Neural cell (in vitro differentiated cells): ENCODE data around the gene NELL1. TPM values are rescaled to one million over a fixed set of nuclear protein-coding genes. Genes with fewer than 3 reads are reported as not detected.

Experiments used
- H2AFZ ChIP-seq: fragments of 200-600, 300-800 bp; sonication (generic), shearing (Covaris generic); 2 replicates; pipeline ENCODE4 v1.6.0; 2014; ENCODE audit warnings: low read depth, mild to moderate bottlenecking, antibody characterized with exemption, low read length, moderate library complexity
- H3F3A ChIP-seq: fragments of 200-600 bp; shearing (Covaris generic); 2 replicates; pipeline ENCODE4 v1.6.1; 2016; ENCODE audit warnings: mild to moderate bottlenecking, moderate library complexity, mixed read lengths, antibody characterized with exemption, low read length; ENCODE audit not compliant: insufficient read depth, poor library complexity, severe bottlenecking
- H3K27ac ChIP-seq: fragments of 200-600, 300-800 bp; sonication (generic), shearing (Covaris generic); 2 replicates; pipeline ENCODE4 v1.5.1; 2014; ENCODE audit warnings: mild to moderate bottlenecking, low read length, moderate library complexity
- H3K27me3 ChIP-seq: fragments of 300-800, 200-600 bp; sonication (generic), shearing (Covaris generic); 2 replicates; pipeline ENCODE4 v1.6.0; 2014; ENCODE audit warnings: mild to moderate bottlenecking, low read depth, low read length, moderate library complexity; ENCODE audit not compliant: insufficient read depth
- H3K36me3 ChIP-seq: fragments of 300-800, 200-600 bp; sonication (generic), shearing (Covaris generic); 2 replicates; pipeline ENCODE4 v1.5.1; 2014; ENCODE audit warnings: mild to moderate bottlenecking, antibody characterized with exemption, low read length, moderate library complexity; ENCODE audit not compliant: insufficient read depth
- H3K4me2 ChIP-seq: fragments of 300-800, 200-600 bp; sonication (generic), shearing (Covaris generic); 2 replicates; pipeline ENCODE4 v1.6.0; 2014; ENCODE audit warnings: mild to moderate bottlenecking, low read length
- H3K4me3 ChIP-seq: fragments of 300-800, 200-600 bp; sonication (generic), shearing (Covaris generic); 2 replicates; pipeline ENCODE4 v1.5.1; 2014; ENCODE audit warnings: mild to moderate bottlenecking, low read length, moderate library complexity
- H3K79me2 ChIP-seq: fragments of 200-600 bp; shearing (Covaris generic); replicated peaks from 2 replicates; pipeline ENCODE4 v1.6.0; 2014; ENCODE audit warnings: mild to moderate bottlenecking, low read length, moderate library complexity; ENCODE audit not compliant: insufficient read depth
- H3K9ac ChIP-seq: fragments of 300-800, 200-600 bp; sonication (generic), shearing (Covaris generic); 2 replicates; pipeline ENCODE4 v1.6.1; 2016; ENCODE audit warnings: mild to moderate bottlenecking, low read length, mixed read lengths
- H3K9me2 ChIP-seq: fragments of 200-600 bp; shearing (Covaris generic); 2 replicates; pipeline ENCODE4 v1.6.1; 2016; ENCODE audit warnings: mild to moderate bottlenecking, low read length, mixed read lengths; ENCODE audit not compliant: insufficient read depth
- H3K9me3 ChIP-seq: fragments of 200-600, 300-800 bp; sonication (generic), shearing (Covaris generic); 2 replicates; pipeline ENCODE4 v1.6.1; 2016; ENCODE audit warnings: mild to moderate bottlenecking, mixed run types, low read length, moderate library complexity, mixed read lengths
- H4K20me1 ChIP-seq: fragments of 200-600 bp; shearing (Covaris generic); 2 replicates; pipeline ENCODE4 v1.6.1; 2016; ENCODE audit warnings: mild to moderate bottlenecking, mixed run types; ENCODE audit not compliant: insufficient read depth
- CTCF ChIP-seq: fragments of 450-650 bp; IDR thresholded peaks from 2 replicates; pipeline ENCODE4 v1.5.1; 2014; ENCODE audit warnings: antibody characterized with exemption, mild to moderate bottlenecking, moderate library complexity; ENCODE audit not compliant: poor library complexity, severe bottlenecking
- EP300 ChIP-seq: fragments of 450-650 bp; conservative IDR thresholded peaks from 2 replicates; pipeline ENCODE4 v1.6.1; 2014; ENCODE audit warnings: antibody characterized with exemption, mild to moderate bottlenecking, moderate library complexity; ENCODE audit not compliant: poor library complexity, severe bottlenecking
- EZH2 ChIP-seq: fragments of 200-600, 300-800 bp; shearing (Covaris generic), sonication (generic); IDR thresholded peaks from 2 replicates; pipeline ENCODE4 v1.6.1; 2014; ENCODE audit warnings: antibody characterized with exemption, low read length, borderline replicate concordance, mild to moderate bottlenecking; ENCODE audit not compliant: insufficient read depth, poor library complexity, severe bottlenecking
- MXI1 ChIP-seq: fragments of 450-650 bp; conservative IDR thresholded peaks from 2 replicates; pipeline ENCODE4 v1.6.1; 2014; ENCODE audit warnings: antibody characterized with exemption, mild to moderate bottlenecking; ENCODE audit not compliant: poor library complexity, severe bottlenecking
- POLR2AphosphoS5 ChIP-seq: IDR thresholded peaks from 2 replicates; pipeline ENCODE4 v1.6.1; 2012
- RAD21 ChIP-seq: fragments of 450-650 bp; conservative IDR thresholded peaks from 2 replicates; pipeline ENCODE4 v1.6.1; 2014; ENCODE audit warnings: antibody characterized with exemption, mild to moderate bottlenecking, moderate library complexity
- REST ChIP-seq: IDR thresholded peaks from 2 replicates; pipeline ENCODE4 v1.6.1; 2012; ENCODE audit warnings: borderline replicate concordance
- SMC3 ChIP-seq: fragments of 450-650 bp; conservative IDR thresholded peaks from 2 replicates; pipeline ENCODE4 v1.6.1; 2014; ENCODE audit warnings: antibody characterized with exemption, mild to moderate bottlenecking, moderate library complexity; ENCODE audit not compliant: poor library complexity
- TAF1 ChIP-seq: IDR thresholded peaks from 2 replicates; pipeline ENCODE4 v1.6.1; 2012; ENCODE audit warnings: low read depth
- polyA plus RNA-seq: library from polyadenylated mRNA; depleted of rRNA; stranded (reverse); fragments of >200 nt; gene quantifications from 2 replicates; pipeline ENCODE4 v1.2.3, GENCODE V29; 2014

NELL1 gene
- polyA plus RNA-seq, 1 donor from 2014 or later, result 70.4 TPM

- Histone ChIP-seq H3K27me3 (no peaks in the 10 kb centered on the region), H3K79me2 (no peaks in the 10 kb centered on the region), H3K9me3 (no peaks in the 10 kb centered on the region), H3K36me3 (no peaks in the 10 kb centered on the region), H3F3A (no peaks in the 10 kb centered on the region), H3K4me3 (no peak overlapping the region), H2AFZ (no peak overlapping the region), H3K9ac (no peak overlapping the region), H3K9me2 (no peaks in the 10 kb centered on the region), H4K20me1 (no peaks in the 10 kb centered on the region), H3K4me2 (no peak overlapping the region), H3K27ac (no peak overlapping the region)
- TF ChIP-seq EP300, result no peak
- no peak for TF ChIP-seq POLR2AphosphoS5
- no peak for TF ChIP-seq CTCF
- TF ChIP-seq REST, result no peak
- TF ChIP-seq TAF1, result no peak
- TF ChIP-seq MXI1, result no peak
- no peak for TF ChIP-seq SMC3
- TF ChIP-seq RAD21, result no peak
- TF ChIP-seq EZH2, result no peak
Observed at GRCh38 chr11:21113876-21114275, 444.5 kb downstream of the NELL1 start.

GRCh38 chr11:21116009-21116408, 446.6 kb downstream of the NELL1 start:
- TF ChIP-seq SMC3 (no peak), CTCF (no peak), TAF1 (no peak), RAD21 (no peak), EP300 (no peak), REST (no peak), EZH2 (no peak), MXI1 (no peak), POLR2AphosphoS5 (no peak)
- H3K9me2 ChIP-seq, result no peaks in the 10 kb centered on the region
- H3K27me3 ChIP-seq, result no peaks in the 10 kb centered on the region
- no peak overlapping the region for H3K27ac ChIP-seq
- no peaks in the 10 kb centered on the region for H3F3A ChIP-seq
- H2AFZ ChIP-seq, result no peak overlapping the region
- H3K36me3 ChIP-seq, result no peaks in the 10 kb centered on the region
- H3K4me3 ChIP-seq, result no peak overlapping the region
- no peaks in the 10 kb centered on the region for H4K20me1 ChIP-seq
- H3K4me2 ChIP-seq, result no peak overlapping the region
- H3K9me3 ChIP-seq, result no peaks in the 10 kb centered on the region
- H3K79me2 ChIP-seq, result no peaks in the 10 kb centered on the region
- no peak overlapping the region for H3K9ac ChIP-seq
